Breast epithelium (tissue), 4 donors: ENCODE results near the gene CTCF. TPM values are rescaled to one million over a fixed set of nuclear protein-coding genes. Genes with fewer than 3 reads are reported as not detected.

Experiments used
- DNase-seq, 2 donors: peaks; one replicate each; pipeline ENCODE4 v3.0.0-alpha.2; 2019; ENCODE audit warnings: low spot score in 2 of 2
- H3K27ac ChIP-seq, 2 donors: fragments of 200-600 bp; sonication (generic) in 1 of 2; one replicate each; pipeline ENCODE4 v1.5.1; 2016 to 2019; ENCODE audit warnings: mild to moderate bottlenecking in 1 of 2
- H3K27me3 ChIP-seq, 2 donors: fragments of 200-600 bp; sonication (generic) in 1 of 2; one replicate each; pipeline versions ENCODE4 v1.5.1 to v1.6.0; 2017 to 2019; ENCODE audit warnings: control low read depth in 1 of 2, mild to moderate bottlenecking in 1 of 2
- H3K36me3 ChIP-seq: fragments of 200-600 bp; one replicate; pipeline ENCODE4 v1.5.1; 2019
- H3K4me1 ChIP-seq, 2 donors: fragments of 200-600 bp; sonication (generic); one replicate each; pipeline ENCODE4 v1.5.1; 2016 to 2019; ENCODE audit warnings: control low read depth in 1 of 2
- H3K4me3 ChIP-seq, 3 donors: fragments of 200-600 bp; sonication (generic); 1 replicate in 2 of 3; 2 replicates in 1 of 3; pipeline ENCODE4 v1.5.1; 2016 to 2019; ENCODE audit warnings: mild to moderate bottlenecking in 3 of 3, moderate library complexity in 2 of 3
- H3K9me3 ChIP-seq, 2 donors: fragments of 200-600 bp; sonication (generic) in 1 of 2; one replicate each; pipeline ENCODE4 v1.5.1; 2016 to 2019; ENCODE audit warnings: control low read depth in 1 of 2
- CTCF ChIP-seq, 3 donors: fragments of 450-650 bp; IDR thresholded peaks; one replicate each; pipeline ENCODE4 v1.5.1; 2016 to 2017; ENCODE audit warnings: antibody characterized with exemption in 3 of 3, mild to moderate bottlenecking in 3 of 3, moderate library complexity in 3 of 3
- POLR2A ChIP-seq: fragments of 450-650 bp; IDR thresholded peaks from one replicate; pipeline ENCODE4 v1.6.1; 2016; ENCODE audit warnings: antibody characterized with exemption, mild to moderate bottlenecking, moderate library complexity
- POLR2AphosphoS5 ChIP-seq, 3 donors: sonication (generic); formaldehyde crosslinking; IDR thresholded peaks; one replicate each; pipeline ENCODE4 v1.6.1; 2017; ENCODE audit warnings: antibody characterized with exemption in 3 of 3
- intact Hi-C: fragments of 100-400 bp; cut with DNase I; formaldehyde crosslinking; loops from one replicate; pipeline ENCODE4 v1.15.1; 2023; ENCODE audit warnings: low total_unique reads
- total RNA-seq, 3 donors: library from RNA; depleted of rRNA; stranded (reverse); fragments of >200 nt; gene quantifications; one replicate each; pipeline ENCODE4 v1.1.0, GENCODE V29; 2016

CTCF gene
- total RNA-seq, 3 donors from 2014 or later = 27.8 to 51.7 (median 38.0) TPM

DNA sequence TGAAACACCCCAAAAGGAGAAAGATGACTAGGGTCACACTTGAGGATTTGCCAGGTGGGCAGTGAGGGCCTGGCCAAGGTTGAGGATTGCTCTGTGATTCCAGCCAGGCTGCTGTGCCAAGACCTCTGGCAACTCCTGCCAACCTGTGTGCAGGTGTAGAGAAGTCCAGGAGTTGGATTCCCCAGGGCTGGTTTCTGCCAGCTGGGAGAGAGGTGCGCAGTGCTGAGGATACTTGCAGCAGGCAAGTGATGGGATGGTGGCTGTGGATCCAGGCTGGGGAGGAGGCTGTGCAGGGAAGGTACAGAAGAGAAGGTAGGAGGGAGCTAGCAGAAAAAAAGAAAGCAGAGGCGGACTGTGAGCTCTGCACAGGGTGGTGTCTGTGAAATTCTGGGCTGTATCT lies 27.1 kb upstream of the CTCF start:
- TF ChIP-seq CTCF (IDR thresholded peaks at IDR 0.05) = no peak
- no peak for TF ChIP-seq POLR2AphosphoS5 (IDR thresholded peaks at IDR 0.05)
- TF ChIP-seq POLR2A = no peak
- no peak for DNase-seq
- H3K4me3 ChIP-seq = no peak overlapping the region
- peaks cover 3 to 15% of the 10 kb centered on the region in 2 donors for H3K4me1 ChIP-seq
- intact Hi-C loops = loop anchor here (5.0 to 10.0 kb wide), 2 partner anchors 122 to 390 kb away; no protein-coding TSS in a partner anchor
- H3K27me3 ChIP-seq = no peaks in the 10 kb centered on the region
- H3K9me3 ChIP-seq = no peaks in the 10 kb centered on the region
- no peaks in the 10 kb centered on the region for H3K36me3 ChIP-seq
- H3K27ac ChIP-seq = no peak overlapping the region

- peak overlapping the region; percentile 81 to 96 for H3K27ac ChIP-seq
Measured at GRCh38 chr16:67537270-67537635, 25.1 kb upstream of the CTCF start.

GRCh38 chr16:67537636-67538591 lies 24.4 kb upstream of the CTCF start:
- Histone ChIP-seq H3K27me3 (no peaks in the 10 kb centered on the region), H3K36me3 (no peaks in the 10 kb centered on the region), H3K4me1 (peaks cover 3 to 7% of the 10 kb centered on the region in 2 donors), H3K9me3 (no peaks in the 10 kb centered on the region), H3K4me3 (peak overlapping the region; percentile 77 to 91 (median 85)), H3K27ac (peak overlapping the region; percentile 81 to 96)
- DNase-seq = peak in 1 of 2 donors; percentile 64
- no peak for TF ChIP-seq CTCF (IDR thresholded peaks at IDR 0.05)
- no peak for TF ChIP-seq POLR2AphosphoS5 (IDR thresholded peaks at IDR 0.05)
- no peak for TF ChIP-seq POLR2A
- intact Hi-C loops = loop anchor here (5.0 to 10.0 kb wide), 2 partner anchors 119 to 387 kb away; no protein-coding TSS in a partner anchor

More at GRCh38 chr16:67537270-67537635, 25.1 kb upstream of the CTCF start:
- Histone ChIP-seq H3K4me3 (peak overlapping the region; percentile 77 to 91 (median 85)), H3K27me3 (no peaks in the 10 kb centered on the region), H3K9me3 (no peaks in the 10 kb centered on the region), H3K4me1 (peaks cover 3 to 7% of the 10 kb centered on the region in 2 donors), H3K36me3 (no peaks in the 10 kb centered on the region)
- DNase-seq = no peak
- intact Hi-C loops = loop anchor here (5.0 to 10.0 kb wide), 2 partner anchors 120 to 388 kb away; no protein-coding TSS in a partner anchor
- peak in 1 of 3 donors; percentile 28 for TF ChIP-seq POLR2AphosphoS5 (IDR thresholded peaks at IDR 0.05)
- TF ChIP-seq POLR2A = no peak

GRCh38 chr16:67538666-67539101 lies 23.6 kb upstream of the CTCF start:
- Histone ChIP-seq H3K36me3 (no peaks in the 10 kb centered on the region), H3K27me3 (no peaks in the 10 kb centered on the region), H3K4me1 (peaks cover 3 to 7% of the 10 kb centered on the region in 2 donors), H3K9me3 (no peaks in the 10 kb centered on the region), H3K27ac (peak overlapping the region; percentile 81 to 96), H3K4me3 (peak overlapping the region; percentile 77 to 91 (median 85))
- DNase-seq = no peak
- no peak for TF ChIP-seq POLR2AphosphoS5 (IDR thresholded peaks at IDR 0.05)
- TF ChIP-seq CTCF (IDR thresholded peaks at IDR 0.05) = no peak
- TF ChIP-seq POLR2A = no peak
- intact Hi-C loops = loop anchor here (5.0 to 10.0 kb wide), 2 partner anchors 119 to 386 kb away; no protein-coding TSS in a partner anchor

DNA sequence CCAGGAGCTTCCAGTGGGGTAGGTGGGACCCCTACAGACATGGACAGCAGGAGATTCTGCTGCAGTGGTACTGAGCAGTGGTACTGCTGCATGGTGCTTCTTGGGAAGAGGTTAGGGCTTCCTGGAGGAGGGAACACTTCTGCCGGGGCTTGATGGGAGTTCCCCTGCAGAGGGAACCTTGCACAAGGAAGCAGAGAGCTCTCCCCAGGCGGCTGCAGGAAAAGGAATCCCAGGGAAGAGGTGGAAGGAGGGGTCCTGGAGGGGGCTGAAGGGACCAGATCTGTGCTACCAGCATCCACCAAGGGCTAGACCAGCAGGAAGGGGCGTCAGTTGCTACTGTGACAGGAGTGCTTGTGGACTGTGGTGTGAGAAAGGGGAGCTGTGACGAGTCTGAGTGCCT lies 23.1 kb upstream of the CTCF start:
- Histone ChIP-seq H3K4me1 (peaks cover 3 to 9% of the 10 kb centered on the region in 2 donors), H3K36me3 (no peaks in the 10 kb centered on the region), H3K27ac (no peak overlapping the region), H3K9me3 (no peaks in the 10 kb centered on the region), H3K27me3 (no peaks in the 10 kb centered on the region), H3K4me3 (no peak overlapping the region)
- DNase-seq = no peak
- intact Hi-C loops = loop anchor here (5.0 to 10.0 kb wide), 2 partner anchors 118 to 386 kb away; no protein-coding TSS in a partner anchor
- TF ChIP-seq POLR2AphosphoS5 (IDR thresholded peaks at IDR 0.05) = no peak
- no peak for TF ChIP-seq CTCF (IDR thresholded peaks at IDR 0.05)
- no peak for TF ChIP-seq POLR2A
